DND-41 (cell line): ENCODE data around the gene PTS.

ENCODE experiments used
- EZH2 ChIP-seq: IDR thresholded peaks from 3 replicates; pipeline ENCODE4 v1.6.1; 2012; ENCODE audit warnings: borderline replicate concordance, low read depth, mild to moderate bottlenecking, moderate library complexity, low read length, inconsistent platforms; ENCODE audit not compliant: severe bottlenecking
- TF ChIP-seq, protein P1 (sequence below): IDR thresholded peaks from 2 replicates; pipeline ENCODE4 v1.5.1; 2012; ENCODE audit warnings: borderline replicate concordance, low read length, moderate library complexity, mild to moderate bottlenecking; ENCODE audit not compliant: poor library complexity, severe bottlenecking; ENCODE audit errors: extremely low read depth

DNA sequence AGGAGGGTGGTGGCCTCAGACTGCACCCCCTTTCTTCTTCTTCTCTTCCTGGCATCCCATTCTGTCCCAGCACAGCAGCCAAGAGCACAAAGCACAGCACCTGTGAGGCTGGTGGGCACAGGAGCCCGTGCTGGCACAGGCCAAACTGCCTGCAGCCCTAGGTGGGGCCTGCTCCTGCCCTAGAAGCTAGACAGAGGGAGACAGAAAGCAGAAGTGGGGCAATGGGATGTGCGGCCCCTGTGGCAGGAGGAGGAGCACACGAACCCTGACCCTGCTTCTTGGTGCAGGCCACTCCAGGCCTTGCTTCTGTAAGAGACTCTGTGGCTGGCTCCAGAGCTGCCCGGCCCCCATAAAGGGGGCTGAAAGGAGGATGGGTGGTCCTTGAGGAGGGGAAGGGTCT, 3.9 kb upstream of the PTS start:
- TF ChIP-seq, protein P1, sequence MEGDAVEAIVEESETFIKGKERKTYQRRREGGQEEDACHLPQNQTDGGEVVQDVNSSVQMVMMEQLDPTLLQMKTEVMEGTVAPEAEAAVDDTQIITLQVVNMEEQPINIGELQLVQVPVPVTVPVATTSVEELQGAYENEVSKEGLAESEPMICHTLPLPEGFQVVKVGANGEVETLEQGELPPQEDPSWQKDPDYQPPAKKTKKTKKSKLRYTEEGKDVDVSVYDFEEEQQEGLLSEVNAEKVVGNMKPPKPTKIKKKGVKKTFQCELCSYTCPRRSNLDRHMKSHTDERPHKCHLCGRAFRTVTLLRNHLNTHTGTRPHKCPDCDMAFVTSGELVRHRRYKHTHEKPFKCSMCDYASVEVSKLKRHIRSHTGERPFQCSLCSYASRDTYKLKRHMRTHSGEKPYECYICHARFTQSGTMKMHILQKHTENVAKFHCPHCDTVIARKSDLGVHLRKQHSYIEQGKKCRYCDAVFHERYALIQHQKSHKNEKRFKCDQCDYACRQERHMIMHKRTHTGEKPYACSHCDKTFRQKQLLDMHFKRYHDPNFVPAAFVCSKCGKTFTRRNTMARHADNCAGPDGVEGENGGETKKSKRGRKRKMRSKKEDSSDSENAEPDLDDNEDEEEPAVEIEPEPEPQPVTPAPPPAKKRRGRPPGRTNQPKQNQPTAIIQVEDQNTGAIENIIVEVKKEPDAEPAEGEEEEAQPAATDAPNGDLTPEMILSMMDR, result no peak
- no peak for TF ChIP-seq EZH2
